NK-92 (cell line): Measurements from ENCODE around the gene HINFP.
"Not testable (repeated sequence)": the region's sequence is repeated elsewhere in the genome, so short reads cannot be mapped to it uniquely, and the experiment has no call there.

ENCODE experiments used
- DNase-seq: peaks from one replicate; lab custom pipeline; 2025; ENCODE audit not compliant: unreplicated experiment; lab: John Stamatoyannopoulos, UW

The HINFP gene

DNA sequence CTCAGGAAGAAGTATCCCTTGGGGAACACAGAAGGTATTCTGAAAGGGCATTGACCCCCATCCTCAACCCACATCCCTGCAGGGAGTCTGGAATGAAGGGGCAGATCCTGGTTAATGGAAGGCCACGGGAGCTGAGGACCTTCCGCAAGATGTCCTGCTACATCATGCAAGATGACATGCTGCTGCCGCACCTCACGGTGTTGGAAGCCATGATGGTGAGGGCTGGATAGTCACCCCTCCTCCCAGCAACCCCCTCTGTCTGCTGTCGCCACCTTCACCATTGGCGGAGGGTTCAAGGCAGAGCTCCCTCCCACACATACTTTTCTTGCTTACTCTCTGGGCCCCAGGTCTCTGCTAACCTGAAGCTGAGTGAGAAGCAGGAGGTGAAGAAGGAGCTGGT, 32.8 kb downstream of the HINFP start:
- no peak for DNase-seq

DNA sequence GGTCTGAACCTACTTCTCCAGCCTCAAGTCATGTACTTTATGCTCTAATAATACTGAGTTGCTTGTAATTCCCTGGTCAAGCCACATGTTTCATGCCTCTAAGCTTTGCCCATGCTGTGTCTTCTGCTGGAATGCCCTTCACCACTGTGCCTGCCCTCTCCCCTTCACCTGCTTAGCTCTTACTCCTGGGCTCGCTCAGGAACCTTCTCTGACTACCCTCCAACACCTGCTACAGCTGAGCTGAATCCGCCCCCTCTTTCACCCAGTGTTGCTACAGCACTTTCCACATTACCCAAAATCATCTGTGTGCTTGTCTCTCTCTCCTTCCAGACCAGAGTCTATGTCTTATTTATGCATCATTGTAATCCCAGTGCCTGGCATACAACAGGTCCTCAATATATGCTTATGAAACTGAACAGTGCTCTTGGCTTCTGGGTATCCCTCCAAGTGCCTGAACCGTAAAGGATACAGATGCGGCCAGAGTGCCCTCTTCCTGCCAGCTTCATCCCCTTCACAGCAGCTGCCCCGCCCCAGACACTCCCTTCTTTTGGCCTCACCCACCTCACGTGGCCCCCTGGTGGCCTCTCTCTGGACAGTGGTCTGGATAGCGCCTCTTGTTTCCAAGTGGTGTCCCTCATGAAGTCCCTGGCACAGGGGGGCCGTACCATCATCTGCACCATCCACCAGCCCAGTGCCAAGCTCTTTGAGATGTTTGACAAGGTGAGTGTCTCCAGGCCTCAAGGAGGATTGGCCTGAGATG, 34.5 kb downstream of the HINFP start:
- DNase-seq: no peak

DNA sequence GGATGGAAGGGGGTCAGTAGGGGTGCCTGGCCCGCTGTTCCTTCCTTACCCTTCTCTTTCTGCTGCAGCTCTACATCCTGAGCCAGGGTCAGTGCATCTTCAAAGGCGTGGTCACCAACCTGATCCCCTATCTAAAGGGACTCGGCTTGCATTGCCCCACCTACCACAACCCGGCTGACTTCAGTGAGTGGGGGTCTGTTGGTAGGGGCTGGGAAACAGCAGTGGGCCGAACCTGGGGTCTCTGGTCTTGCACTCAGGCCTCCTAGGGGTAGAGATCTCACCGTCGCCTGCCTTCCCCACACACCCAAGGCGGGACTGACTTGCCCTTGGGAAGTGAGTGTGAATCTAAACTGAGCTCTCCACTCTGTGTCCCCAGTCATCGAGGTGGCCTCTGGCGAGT, 35.1 kb downstream of the HINFP start:
- DNase-seq: no peak

DNA sequence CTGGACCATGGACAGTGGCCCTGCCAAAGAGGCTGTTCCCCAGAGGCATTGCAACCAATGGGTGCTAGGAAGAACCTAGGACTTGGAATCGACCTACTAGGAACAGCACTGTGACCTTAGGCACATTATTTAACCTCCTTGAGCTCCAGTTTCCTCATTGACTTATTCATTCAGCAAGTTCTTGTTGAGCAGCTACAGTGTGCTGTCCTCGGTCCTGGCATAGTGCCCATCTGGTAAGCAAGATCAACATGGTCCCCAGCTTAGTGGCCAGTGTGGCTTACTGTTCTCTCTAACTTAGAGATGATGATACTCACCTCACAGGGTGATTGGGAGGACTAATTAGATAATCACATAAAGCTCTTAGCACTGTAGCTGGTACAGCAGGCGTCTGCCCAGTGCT, 35.7 kb downstream of the HINFP start:
- DNase-seq: no peak

DNA sequence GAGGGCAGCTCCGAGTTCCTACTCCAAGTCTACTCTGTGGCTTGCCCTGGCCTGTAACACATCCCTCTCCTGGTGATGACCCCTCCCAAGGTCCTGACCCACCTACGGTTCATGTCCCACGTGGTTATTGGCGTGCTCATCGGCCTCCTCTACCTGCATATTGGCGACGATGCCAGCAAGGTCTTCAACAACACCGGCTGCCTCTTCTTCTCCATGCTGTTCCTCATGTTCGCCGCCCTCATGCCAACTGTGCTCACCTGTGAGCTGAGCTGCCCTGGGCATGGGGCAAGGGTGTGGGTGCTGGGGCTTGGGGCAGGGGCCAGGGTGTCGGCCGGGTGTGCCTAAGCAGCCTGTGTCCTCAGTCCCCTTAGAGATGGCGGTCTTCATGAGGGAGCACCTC, 37.1 kb downstream of the HINFP start:
- no peak for DNase-seq

DNA sequence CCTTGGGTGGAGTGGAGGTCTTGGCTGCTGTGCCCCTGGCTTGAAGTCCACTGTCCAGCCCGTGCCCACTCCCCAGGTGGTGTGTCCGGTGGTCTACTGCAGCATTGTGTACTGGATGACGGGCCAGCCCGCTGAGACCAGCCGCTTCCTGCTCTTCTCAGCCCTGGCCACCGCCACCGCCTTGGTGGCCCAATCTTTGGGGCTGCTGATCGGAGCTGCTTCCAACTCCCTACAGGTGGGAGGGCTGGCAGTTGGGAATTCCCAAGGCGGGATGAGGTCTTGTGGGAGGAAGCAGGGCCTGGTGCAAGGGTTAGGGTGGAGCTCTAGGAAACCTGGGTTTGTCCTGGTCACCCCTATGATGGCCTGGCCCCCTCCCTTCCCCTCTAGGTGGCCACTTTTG, 38.8 kb downstream of the HINFP start:
- no peak for DNase-seq

DNA sequence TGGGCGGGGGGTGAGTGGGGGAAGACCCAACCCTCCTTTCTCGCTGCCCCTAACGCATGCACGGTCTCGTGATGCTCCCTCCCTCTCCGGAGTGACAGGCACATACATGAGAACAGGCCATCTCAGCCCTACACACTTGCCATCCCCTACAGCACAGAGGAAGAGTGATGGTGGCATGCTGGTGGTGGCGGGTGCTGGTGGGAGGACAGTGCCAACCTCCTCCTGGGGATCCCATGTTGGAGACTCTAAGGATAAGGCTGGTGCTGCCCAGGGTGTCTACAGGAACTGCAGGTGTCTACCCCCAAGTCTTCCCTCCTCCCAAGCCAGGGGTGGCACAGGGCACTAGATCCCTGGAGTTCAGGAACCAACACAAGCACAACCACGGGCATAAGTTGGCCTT, 40.5 kb downstream of the HINFP start:
- no peak for DNase-seq

DNA sequence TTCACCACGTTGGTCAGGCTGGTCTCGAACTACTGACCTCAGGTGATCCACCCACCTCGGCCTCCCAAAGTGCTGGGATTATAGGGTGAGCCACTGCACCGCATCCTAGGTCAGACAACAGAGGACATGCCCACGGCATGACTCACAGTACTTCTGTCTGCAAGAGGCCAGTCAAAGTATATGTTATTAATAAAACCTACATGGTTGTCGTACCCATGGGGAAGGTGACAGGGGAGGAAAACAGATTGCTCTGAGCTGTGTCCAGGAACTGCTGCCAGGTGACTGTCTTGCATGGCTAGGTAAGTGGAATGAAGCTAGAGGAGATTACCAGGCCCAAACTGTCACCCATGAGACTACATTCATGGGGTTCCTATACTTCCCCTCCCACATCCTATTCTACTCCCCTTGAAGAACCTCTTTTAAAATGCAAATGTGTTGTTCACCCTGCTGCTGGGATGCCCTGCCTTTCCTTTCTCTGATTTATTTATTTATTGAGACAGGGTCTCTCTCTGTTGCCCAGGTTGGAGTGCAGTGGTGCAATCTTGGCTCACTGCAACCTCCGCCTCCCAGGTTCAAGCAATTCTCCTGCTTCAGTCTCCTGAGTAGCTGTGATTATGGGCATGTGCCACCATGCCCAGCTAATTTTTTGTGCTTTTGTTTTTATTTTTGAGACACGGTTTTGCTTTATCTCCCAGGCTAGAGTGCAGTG, 45.1 kb downstream of the HINFP start:
- DNase-seq: no peak

DNA sequence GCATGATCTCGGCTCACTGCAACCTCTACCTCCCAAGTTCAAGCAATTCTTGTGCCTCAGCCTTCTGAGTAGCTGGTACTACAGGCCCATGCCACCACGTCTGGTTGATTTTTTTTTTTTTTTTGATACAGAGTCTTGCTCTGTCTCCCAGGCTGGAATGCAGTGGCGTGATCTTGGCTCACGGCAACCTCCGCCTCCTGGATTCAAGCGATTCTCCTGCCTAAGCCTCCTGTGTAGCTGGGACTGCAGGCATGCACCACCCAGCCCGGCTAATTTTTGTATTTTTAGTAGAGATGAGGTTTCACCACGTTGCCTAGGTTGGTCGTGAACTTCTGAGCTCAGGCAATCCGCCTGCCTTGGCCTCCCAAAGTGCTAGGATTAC, 45.7 kb downstream of the HINFP start:
- DNase-seq: not testable (repeated sequence)

DNA sequence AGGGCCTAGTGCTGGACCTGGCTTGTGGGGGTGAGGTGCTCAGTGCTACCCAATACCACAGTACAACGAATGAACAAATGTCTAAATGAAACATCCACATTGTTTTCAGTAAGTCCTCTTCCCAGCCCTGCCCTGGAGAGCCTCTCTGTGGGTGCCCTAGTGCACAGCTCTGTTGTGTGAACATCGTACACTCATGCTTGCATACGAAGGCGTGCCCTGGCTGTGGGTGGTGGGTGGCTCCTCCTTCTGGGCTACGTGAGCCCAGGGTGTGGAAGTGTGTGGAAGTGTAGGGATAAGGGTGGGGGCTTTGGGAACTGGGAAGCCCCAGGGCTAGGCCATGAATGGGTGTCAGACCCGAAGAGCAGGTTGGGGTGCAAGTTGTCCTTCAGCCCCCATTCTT, 46.6 kb downstream of the HINFP start:
- DNase-seq: no peak

DNA sequence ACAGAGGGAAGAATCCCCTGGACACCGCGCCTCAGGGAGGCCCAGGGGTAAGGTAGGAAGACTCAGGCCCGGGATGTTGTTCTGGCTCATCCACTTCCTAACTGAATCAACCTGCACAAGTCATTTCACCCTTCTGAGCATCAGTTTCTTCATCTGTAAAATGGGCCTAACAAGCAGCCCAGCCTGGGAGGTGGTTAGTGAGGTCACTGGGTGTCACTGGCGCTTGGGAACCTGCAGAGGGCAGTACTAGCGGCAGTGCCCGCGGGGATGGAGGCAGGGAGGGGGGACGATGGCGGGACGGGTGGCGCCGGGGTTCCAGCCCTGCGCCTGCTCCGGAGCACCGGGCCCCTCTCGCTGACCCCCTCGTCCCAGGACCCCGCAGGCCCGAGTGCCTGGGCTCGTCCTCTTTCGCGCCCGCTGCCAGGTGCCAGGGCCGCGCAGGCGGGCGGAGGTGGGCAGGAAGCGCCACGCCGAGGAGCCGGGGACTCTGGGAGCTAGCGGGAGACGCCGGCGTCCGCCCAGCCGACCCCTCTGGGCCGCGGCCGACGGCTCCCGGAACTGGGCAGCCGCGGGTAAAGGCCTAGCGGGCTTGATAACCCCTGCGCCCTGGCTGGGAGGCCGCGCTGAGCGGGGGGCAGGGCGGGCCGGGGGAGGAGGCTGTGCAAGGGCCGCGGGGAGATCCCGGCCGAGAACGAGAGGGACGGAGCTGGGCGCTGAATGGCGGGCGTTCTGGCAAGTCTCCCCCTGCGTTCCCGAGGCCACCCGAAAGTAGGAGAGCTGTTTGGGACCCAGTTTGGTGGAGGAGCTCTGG, 47.3 kb downstream of the HINFP start, which contains the start of gene NLRX1:
Gene NLRX1, plus strand, starts transcription at position 255 of the 811 bp plus-strand sequence. CDS start 2,679 bp downstream, outside the sequence.
- no peak for DNase-seq

DNA sequence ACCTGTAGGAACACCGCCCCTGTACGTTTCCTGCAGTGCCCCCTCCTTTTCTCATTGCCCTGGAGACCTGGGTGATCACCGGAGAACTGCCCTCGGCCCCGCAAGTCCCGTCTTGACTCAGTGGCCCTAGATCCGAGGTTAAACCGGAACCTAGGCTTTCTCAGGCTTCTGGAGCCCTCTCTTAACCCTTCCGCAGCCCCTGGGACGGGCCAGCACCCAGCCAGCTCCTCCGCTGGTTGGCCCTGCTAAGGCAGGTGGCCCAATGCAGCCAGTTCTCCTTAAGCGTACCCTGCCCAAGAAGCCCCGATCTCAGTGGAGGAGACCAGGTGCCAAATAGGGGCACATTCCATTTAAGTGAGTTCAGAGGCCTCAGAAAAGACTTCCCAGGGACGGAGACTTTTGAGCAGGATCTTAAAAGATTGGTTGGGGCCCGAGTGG, 47.9 kb downstream of the HINFP start:
- no peak for DNase-seq

DNA sequence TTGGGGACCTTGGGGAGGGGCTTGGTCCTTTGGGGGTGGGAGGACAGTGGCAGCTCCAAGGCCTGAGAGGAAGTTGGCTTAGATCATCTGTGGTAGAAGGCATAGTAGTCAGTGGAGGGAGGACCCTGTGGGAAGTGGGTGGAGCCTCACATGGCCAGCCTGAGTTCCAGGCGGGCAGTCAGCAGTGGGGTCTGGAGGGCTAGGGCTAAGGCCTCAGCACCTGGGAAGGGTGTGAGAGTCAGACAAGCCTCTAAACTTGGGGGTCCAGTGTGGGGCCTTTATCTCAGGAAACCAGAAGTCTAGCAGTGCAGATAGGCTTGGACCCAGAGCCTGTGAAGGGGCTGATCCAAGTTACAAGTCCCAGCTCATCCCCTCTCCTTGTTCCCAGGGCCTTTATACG, 51.1 kb downstream of the HINFP start:
- no peak for DNase-seq

DNA sequence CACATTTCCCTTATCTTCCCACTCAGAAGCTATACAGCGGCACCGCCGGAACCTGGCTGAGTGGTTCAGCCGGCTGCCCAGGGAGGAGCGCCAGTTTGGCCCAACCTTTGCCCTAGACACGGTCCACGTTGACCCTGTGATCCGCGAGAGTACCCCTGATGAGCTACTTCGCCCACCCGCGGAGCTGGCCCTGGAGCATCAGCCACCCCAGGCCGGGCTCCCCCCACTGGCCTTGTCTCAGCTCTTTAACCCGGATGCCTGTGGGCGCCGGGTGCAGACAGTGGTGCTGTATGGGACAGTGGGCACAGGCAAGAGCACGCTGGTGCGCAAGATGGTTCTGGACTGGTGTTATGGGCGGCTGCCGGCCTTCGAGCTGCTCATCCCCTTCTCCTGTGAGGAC, 52.1 kb downstream of the HINFP start:
- DNase-seq: no peak

DNA sequence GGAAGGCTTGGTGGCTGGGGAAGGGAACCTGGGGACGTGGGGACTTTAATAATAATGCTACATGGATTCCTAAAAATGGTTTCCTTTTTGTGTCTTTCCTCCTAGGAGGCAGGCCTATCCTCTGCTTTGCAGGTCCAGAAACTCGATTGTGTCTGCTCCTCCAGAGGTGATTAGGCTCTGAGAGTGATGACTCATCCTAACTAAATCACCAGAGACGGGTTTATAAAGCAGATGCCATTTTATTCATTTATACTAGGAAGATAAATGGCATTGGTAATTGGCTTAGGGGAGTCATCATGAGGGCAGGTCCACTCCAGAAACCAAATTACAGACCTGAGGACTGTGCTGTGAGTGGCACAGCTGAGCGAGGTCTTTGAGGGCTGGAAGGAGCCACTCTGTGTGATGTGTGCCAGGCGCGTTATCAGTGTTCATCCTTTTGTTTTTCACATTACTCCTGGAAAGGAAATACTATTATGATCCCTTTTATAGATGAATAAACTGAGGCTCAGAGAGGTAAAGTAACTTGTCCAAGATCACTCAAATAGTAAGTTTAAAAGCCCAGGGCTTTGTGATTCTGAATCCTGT, 54.2 kb downstream of the HINFP start:
- no peak for DNase-seq

DNA sequence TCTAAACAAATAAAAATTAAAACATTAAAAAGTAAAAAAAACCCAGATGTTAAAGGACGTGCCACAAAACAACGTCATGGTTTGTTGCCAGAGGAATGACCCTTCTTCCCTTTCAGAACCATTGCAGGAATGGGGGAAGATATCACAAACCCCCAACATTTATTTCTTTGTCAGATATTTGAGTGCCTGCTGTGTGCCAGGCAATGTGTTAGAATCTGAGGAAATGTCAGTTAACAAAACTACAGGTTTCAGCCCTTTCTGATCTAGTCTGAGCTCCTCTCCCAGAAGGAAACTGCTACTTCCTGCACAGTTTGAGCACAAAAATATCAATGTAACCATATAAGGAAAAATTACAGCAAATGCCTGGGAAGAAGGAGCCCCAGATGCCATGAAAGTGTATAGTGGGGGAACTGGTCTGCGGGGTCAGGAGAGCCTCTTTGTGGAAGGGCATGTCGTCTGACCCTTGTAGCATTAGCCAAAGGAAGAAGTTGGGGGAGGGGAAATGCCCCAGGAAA, 56.8 kb downstream of the HINFP start:
- DNase-seq: no peak

DNA sequence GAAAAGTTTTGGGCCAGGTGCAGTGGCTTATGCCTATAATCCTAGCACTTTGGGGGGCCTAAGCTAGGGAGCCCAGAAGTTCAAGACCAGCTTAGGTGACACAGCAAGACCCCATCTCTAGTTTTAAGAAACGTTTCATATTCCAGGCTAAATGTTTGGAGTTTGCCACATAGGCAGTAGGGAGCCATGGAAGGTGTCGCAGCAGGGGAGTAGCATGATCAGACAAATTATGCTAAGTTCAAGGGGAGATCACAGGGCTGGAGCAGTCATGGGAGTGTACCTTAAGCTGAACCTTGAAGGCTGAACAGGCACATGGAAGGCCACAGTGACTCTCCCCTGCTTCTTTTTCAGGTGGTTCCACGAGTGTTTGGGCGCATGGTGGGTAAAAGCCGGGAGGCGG, 58.0 kb downstream of the HINFP start:
- DNase-seq: no peak

DNA sequence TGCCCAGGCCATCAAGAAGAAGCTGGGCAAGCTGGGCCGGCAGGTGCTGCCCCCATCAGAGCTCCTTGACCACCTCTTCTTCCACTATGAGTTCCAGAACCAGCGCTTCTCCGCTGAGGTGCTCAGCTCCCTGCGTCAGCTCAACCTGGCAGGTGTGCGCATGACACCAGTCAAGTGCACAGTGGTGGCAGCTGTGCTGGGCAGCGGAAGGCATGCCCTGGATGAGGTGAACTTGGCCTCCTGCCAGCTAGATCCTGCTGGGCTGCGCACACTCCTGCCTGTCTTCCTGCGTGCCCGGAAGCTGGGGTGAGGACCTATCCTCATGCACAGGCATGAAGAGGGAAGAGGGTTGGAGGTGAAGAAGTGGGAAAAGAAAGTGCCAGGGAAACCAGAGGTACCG, 58.6 kb downstream of the HINFP start:
- DNase-seq: no peak

DNA sequence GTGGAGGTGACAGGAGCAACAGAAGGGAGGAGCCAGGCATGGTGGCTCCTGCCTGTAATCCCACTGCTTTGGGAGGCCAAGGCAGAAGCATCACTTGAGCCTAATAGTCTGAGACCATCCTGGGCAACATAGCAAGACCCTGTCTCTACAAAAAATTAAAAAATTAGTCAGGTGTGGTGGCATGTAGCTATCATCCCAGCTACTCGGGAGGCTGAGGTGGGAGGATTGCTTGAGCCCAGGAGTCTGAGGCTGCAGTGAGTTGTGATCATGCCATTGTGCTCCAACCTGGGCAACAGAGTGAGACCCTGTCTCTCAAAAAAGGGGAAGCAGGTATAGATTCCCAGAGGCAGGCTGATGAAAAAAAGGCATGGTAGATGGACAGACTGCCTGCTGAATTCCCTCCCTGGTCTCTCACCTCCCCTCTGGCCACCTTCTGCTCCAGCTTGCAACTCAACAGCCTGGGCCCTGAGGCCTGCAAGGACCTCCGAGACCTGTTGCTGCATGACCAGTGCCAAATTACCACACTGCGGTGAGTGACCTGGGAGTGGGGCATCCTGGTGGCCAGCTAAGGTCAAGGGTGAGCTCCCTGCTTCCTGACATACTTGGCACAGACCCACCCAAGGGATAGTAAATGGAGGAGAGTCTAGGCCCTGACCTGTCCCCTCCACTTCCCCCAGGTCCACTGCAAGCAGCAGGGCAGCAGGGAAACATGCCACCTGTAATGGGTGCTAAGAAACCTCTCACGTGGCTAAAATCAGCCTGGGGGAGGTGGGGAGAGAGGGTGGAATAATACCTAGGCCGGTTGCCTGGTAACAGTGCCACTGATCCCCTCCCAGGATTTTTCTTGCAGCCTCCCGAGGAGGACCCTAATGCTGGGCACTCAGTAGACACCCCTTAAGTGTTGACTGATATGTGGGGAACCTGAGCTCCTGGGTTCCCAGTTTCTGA, 59.6 kb downstream of the HINFP start:
- DNase-seq: no peak
